Liver (tissue), 9 donors: ENCODE measurements around the gene APBA2. TPM values are rescaled to one million over a fixed set of nuclear protein-coding genes. Genes with fewer than 3 reads are reported as not detected.

Experiments used
- DNase-seq: peaks from one replicate; pipeline ENCODE4 v3.0.0-alpha.2; 2017; ENCODE audit warnings: low spot score
- H3K27ac ChIP-seq, 2 donors: one replicate each; pipeline ENCODE4 v1.7.0; 2013; ENCODE audit warnings: inconsistent platforms in 2 of 2, low read length in 2 of 2, control low read depth in 1 of 2, low read depth in 1 of 2, mild to moderate bottlenecking in 1 of 2
- H3K27me3 ChIP-seq, 4 donors: one replicate each; pipeline versions ENCODE4 v1.6.1 to v1.7.0; 2013; ENCODE audit warnings: low read length in 3 of 4, inconsistent platforms in 1 of 4, mild to moderate bottlenecking in 1 of 4, moderate library complexity in 1 of 4; ENCODE audit not compliant: control insufficient read depth in 4 of 4, insufficient read depth in 4 of 4
- H3K36me3 ChIP-seq, 4 donors: one replicate each; pipeline versions ENCODE4 v1.6.1 to v1.7.0; 2013; ENCODE audit warnings: low read length in 3 of 4, mild to moderate bottlenecking in 3 of 4, low read depth in 1 of 4, moderate library complexity in 1 of 4; ENCODE audit not compliant: control insufficient read depth in 4 of 4, insufficient read depth in 3 of 4
- H3K4me1 ChIP-seq, 4 donors: one replicate each; pipeline versions ENCODE4 v1.6.1 to v1.7.0; 2013; ENCODE audit warnings: low read length in 3 of 4, mild to moderate bottlenecking in 3 of 4, moderate library complexity in 1 of 4; ENCODE audit not compliant: control insufficient read depth in 4 of 4, insufficient read depth in 4 of 4
- H3K4me3 ChIP-seq, 3 donors: one replicate each; pipeline versions ENCODE4 v1.6.1 to v1.7.0; 2013; ENCODE audit warnings: low read length in 3 of 3, control low read depth in 1 of 3, low read depth in 1 of 3, mild to moderate bottlenecking in 1 of 3
- H3K9ac ChIP-seq, 2 donors: one replicate each; pipeline ENCODE4 v1.7.0; 2013; ENCODE audit warnings: low read length in 2 of 2, mild to moderate bottlenecking in 2 of 2, moderate library complexity in 2 of 2, control low read depth in 1 of 2, low read depth in 1 of 2
- H3K9me3 ChIP-seq, 4 donors: one replicate each; pipeline versions ENCODE4 v1.6.1 to v1.7.0; 2013; ENCODE audit warnings: low read length in 3 of 4; ENCODE audit not compliant: control insufficient read depth in 4 of 4
- EGR1 ChIP-seq, 2 donors: IDR thresholded peaks; 2 replicates each; pipeline ENCODE4 v1.6.1; 2016 to 2018; ENCODE audit warnings: antibody characterized with exemption in 2 of 2, low read depth in 2 of 2
- FOXA1 ChIP-seq: IDR thresholded peaks from 2 replicates; pipeline ENCODE4 v1.6.1; 2016; ENCODE audit warnings: antibody characterized with exemption
- FOXA2 ChIP-seq: IDR thresholded peaks from 2 replicates; pipeline ENCODE4 v1.6.1; 2016; ENCODE audit warnings: antibody characterized with exemption
- HNF4A ChIP-seq, 2 donors: conservative IDR thresholded peaks; 2 replicates each; pipeline ENCODE4 v1.6.1; 2016; ENCODE audit warnings: antibody characterized with exemption in 2 of 2, mild to moderate bottlenecking in 2 of 2
- JUND ChIP-seq, 2 donors: IDR thresholded peaks; 2 replicates each; pipeline ENCODE4 v1.6.1; 2016; ENCODE audit warnings: antibody characterized with exemption in 2 of 2
- NR2F2 ChIP-seq: IDR thresholded peaks from 2 replicates; pipeline ENCODE4 v1.6.1; 2016; ENCODE audit warnings: antibody characterized with exemption
- TAF1 ChIP-seq: conservative IDR thresholded peaks from 2 replicates; pipeline ENCODE4 v1.6.1; 2016; ENCODE audit warnings: antibody characterized with exemption, mild to moderate bottlenecking
- WGBS: extraction: QIAGEN DNeasy Blood & Tissue Kit; methylation state at CpG from one replicate; pipeline ENCODE4 v1.1.7; 2013; 5-methylcytosine and 5-hydroxymethylcytosine counted together
- polyA plus RNA-seq, 2 donors: library from polyadenylated mRNA; stranded (reverse) in 1 of 2; unstranded in 1 of 2; fragments of 200-250 nt in 1 of 2; fragments of >200 nt in 1 of 2; fragmentation: Nextera tagmentation in 1 of 2; extraction: Ambion mirVana in 1 of 2; gene quantifications; one replicate each; pipeline versions ENCODE4 v1.2.1 to v1.2.3, GENCODE V29; 2013 to 2015
- total RNA-seq, 2 donors: library from RNA; depleted of rRNA; stranded (reverse); fragments of >200 nt; gene quantifications; one replicate each; pipeline ENCODE4 v1.2.3, GENCODE V29; 2014
- TF ChIP-seq, protein P1 (sequence below): IDR thresholded peaks from 2 replicates; pipeline ENCODE4 v1.6.1; 2016; ENCODE audit warnings: antibody characterized with exemption, mild to moderate bottlenecking
- TF ChIP-seq, protein P2 (sequence below): IDR thresholded peaks from 2 replicates; pipeline ENCODE4 v1.6.1; 2016; ENCODE audit warnings: antibody characterized with exemption
- TF ChIP-seq, protein P3 (sequence below): fragments of 150-350 bp; IDR thresholded peaks from 2 replicates; pipeline ENCODE4 v1.5.1; 2017; ENCODE audit warnings: improper control_type of control experiment, low read depth, low read length; ENCODE audit not compliant: missing input control
- TF ChIP-seq, protein P4 (sequence below): IDR thresholded peaks from 2 replicates; pipeline ENCODE4 v1.6.1; 2016; ENCODE audit warnings: antibody characterized with exemption
- donor health status: healthy.
- donor health status: healthy.
- donor health status: healthy.
- donor health status: healthy.
- donor health status: healthy.

APBA2 gene
- total and polyA plus RNA-seq, 4 donors, result 0.38 to 2.9 (median 1.7) TPM

DNA sequence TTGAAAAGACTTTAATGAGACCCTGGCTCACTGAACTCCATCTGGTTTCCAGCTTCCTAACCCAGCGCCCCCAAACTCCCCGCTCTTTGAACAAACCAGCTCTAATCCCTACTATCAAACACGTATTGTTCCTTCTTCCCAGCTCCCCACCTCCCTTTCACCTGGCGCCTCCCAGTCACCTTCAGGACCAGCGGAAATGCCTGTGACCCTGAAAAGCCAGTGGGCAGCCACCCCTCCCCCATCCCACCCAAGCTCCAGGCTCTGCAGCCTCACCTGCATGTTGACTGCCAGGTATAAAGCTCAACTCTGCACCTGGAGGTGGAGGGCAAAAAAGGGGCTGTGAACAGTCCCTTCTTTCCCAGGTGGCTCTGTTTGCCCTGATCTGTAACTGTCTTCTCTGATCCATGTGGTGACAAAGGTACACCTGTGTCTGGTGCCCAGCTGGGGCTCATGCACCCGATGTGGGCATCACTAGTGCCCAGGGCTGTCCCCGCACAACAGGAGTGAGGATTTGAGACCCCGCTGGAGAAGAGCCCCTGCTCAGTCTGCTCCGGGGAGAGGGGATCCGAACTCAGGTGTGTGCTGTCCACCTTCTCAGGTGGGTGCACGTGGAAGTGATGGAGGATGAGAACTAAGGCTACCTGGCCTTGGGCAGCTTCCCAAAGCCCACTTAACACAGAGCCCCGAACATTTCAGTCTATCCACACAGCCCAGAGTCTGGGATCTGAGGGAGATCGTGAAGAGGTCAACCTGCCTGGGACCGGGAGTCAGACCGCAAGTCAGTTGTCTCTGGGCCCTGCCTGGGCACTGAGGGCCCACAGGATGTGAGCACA, 254.9 kb downstream of the APBA2 start:
- 74% methylated on average over 15 of the region's 15 CpGs for WGBS
- TF ChIP-seq, protein P1, sequence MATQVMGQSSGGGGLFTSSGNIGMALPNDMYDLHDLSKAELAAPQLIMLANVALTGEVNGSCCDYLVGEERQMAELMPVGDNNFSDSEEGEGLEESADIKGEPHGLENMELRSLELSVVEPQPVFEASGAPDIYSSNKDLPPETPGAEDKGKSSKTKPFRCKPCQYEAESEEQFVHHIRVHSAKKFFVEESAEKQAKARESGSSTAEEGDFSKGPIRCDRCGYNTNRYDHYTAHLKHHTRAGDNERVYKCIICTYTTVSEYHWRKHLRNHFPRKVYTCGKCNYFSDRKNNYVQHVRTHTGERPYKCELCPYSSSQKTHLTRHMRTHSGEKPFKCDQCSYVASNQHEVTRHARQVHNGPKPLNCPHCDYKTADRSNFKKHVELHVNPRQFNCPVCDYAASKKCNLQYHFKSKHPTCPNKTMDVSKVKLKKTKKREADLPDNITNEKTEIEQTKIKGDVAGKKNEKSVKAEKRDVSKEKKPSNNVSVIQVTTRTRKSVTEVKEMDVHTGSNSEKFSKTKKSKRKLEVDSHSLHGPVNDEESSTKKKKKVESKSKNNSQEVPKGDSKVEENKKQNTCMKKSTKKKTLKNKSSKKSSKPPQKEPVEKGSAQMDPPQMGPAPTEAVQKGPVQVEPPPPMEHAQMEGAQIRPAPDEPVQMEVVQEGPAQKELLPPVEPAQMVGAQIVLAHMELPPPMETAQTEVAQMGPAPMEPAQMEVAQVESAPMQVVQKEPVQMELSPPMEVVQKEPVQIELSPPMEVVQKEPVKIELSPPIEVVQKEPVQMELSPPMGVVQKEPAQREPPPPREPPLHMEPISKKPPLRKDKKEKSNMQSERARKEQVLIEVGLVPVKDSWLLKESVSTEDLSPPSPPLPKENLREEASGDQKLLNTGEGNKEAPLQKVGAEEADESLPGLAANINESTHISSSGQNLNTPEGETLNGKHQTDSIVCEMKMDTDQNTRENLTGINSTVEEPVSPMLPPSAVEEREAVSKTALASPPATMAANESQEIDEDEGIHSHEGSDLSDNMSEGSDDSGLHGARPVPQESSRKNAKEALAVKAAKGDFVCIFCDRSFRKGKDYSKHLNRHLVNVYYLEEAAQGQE, result no peak
- TF ChIP-seq, protein P2, sequence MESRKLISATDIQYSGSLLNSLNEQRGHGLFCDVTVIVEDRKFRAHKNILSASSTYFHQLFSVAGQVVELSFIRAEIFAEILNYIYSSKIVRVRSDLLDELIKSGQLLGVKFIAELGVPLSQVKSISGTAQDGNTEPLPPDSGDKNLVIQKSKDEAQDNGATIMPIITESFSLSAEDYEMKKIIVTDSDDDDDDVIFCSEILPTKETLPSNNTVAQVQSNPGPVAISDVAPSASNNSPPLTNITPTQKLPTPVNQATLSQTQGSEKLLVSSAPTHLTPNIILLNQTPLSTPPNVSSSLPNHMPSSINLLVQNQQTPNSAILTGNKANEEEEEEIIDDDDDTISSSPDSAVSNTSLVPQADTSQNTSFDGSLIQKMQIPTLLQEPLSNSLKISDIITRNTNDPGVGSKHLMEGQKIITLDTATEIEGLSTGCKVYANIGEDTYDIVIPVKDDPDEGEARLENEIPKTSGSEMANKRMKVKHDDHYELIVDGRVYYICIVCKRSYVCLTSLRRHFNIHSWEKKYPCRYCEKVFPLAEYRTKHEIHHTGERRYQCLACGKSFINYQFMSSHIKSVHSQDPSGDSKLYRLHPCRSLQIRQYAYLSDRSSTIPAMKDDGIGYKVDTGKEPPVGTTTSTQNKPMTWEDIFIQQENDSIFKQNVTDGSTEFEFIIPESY, result no peak
- TF ChIP-seq, protein P3, sequence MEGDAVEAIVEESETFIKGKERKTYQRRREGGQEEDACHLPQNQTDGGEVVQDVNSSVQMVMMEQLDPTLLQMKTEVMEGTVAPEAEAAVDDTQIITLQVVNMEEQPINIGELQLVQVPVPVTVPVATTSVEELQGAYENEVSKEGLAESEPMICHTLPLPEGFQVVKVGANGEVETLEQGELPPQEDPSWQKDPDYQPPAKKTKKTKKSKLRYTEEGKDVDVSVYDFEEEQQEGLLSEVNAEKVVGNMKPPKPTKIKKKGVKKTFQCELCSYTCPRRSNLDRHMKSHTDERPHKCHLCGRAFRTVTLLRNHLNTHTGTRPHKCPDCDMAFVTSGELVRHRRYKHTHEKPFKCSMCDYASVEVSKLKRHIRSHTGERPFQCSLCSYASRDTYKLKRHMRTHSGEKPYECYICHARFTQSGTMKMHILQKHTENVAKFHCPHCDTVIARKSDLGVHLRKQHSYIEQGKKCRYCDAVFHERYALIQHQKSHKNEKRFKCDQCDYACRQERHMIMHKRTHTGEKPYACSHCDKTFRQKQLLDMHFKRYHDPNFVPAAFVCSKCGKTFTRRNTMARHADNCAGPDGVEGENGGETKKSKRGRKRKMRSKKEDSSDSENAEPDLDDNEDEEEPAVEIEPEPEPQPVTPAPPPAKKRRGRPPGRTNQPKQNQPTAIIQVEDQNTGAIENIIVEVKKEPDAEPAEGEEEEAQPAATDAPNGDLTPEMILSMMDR, result no peak
- no peak for TF ChIP-seq EGR1 (IDR thresholded peaks at IDR 0.05; ENCODE audit: low read depth in 2 of 2)
- TF ChIP-seq NR2F2, result no peak
- TF ChIP-seq, protein P4, sequence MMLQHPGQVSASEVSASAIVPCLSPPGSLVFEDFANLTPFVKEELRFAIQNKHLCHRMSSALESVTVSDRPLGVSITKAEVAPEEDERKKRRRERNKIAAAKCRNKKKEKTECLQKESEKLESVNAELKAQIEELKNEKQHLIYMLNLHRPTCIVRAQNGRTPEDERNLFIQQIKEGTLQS, result no peak
- H3K4me3 ChIP-seq, result no peak overlapping the region
- H3K4me1 ChIP-seq, result peaks cover 0 to 10% (median 4%) of the 10 kb centered on the region in 4 donors
- H3K9ac ChIP-seq, result no peak overlapping the region
- H3K27me3 ChIP-seq, result peaks cover 0 to 6% (median 2%) of the 10 kb centered on the region in 4 donors
- no peak overlapping the region for H3K27ac ChIP-seq
- H3K36me3 ChIP-seq, result no peaks in the 10 kb centered on the region
- DNase-seq, result no peak
- no peaks in the 10 kb centered on the region for H3K9me3 ChIP-seq

DNA sequence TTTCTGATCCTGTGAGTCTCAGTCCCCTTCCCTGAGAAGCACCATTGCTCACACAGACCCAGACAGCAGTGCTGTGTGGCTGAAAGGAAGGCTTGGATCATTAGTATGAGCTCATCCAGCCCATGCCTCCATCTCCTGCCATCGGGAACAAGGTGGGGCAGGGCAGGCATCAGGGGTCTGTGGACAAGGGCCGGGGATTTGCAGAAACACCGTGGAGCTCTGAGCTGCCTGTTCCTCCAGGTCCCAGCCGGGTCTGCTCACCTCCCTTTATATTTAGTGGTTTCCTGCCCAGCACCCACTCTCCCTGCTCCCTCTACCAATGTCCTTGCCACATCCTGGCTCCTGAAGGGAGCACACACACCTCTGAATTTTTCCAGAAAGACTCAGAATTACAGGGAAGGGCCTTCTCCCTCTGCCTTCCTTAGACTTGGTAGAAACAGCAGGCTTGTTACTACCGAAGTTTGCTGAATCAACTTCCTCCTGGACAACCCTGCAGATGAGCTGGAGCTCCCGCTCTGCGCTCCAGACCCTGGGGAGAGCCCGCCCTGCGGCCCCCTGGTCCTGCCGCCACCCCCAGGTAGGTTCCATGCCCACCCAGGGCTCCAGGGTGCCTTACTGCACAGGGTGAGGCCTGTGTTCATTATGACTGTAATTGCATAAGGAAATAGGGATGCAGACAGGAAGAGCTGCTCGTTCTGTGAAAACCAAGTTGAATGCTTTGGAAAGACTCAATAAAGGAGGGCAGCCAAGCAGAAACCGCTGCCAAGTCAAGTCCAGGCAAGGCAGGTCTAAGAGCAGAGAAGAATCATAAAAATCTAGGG, 255.7 kb downstream of the APBA2 start:
- DNase-seq, result peak; percentile 21
- no peaks in the 10 kb centered on the region for H3K36me3 ChIP-seq
- peaks cover 0 to 6% (median 2%) of the 10 kb centered on the region in 4 donors for H3K27me3 ChIP-seq
- TF ChIP-seq JUND (IDR thresholded peaks at IDR 0.05), result no peak
- no peak for TF ChIP-seq TAF1
- TF ChIP-seq FOXA2, result no peak
- TF ChIP-seq, protein P4, result no peak
- TF ChIP-seq HNF4A (conservative IDR thresholded peaks at IDR 0.05), result no peak
- TF ChIP-seq, protein P1, result no peak
- TF ChIP-seq, protein P3, result no peak
- TF ChIP-seq NR2F2, result no peak
- no peak for TF ChIP-seq FOXA1
- H3K9ac ChIP-seq, result no peak overlapping the region
- no peak overlapping the region for H3K4me3 ChIP-seq
- peaks cover 0 to 10% (median 4%) of the 10 kb centered on the region in 4 donors for H3K4me1 ChIP-seq
- no peak overlapping the region for H3K27ac ChIP-seq
- WGBS, result 69% methylated on average over 12 of the region's 12 CpGs
- no peaks in the 10 kb centered on the region for H3K9me3 ChIP-seq
